GM19239 (cell line): ENCODE data around the gene H19.

Experiments
- DNase-seq: peaks from one replicate; pipeline ENCODE4 v3.0.0; 2011; ENCODE audit warnings: low spot score; ENCODE audit not compliant: insufficient read length
- FAIRE-seq: peaks from 2 replicates; lab custom pipeline; 2011; peaks lifted over from hg19 to GRCh38; lab: Jason Lieb, UNC

Gene H19

DNA sequence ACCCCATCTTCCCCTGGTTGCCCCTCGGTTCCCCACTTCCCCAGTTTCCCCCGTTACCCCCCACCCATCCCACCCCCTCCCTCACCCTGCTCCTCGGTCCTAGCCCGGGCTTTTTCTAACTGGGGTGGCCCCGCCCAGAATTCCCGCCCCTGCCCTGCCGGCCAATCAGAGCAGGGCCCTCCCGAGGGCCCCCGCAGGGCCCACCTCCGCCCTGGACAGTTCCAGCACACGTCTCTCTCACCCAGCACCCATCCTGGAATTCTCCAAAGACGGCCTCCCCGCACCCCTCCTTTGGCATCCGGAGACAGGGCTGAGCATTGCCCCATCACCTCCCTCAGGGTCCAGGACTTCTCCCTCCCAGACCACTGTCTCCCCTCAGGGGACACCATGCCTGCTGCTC lies at the start of gene H19:
H19 (minus strand) TSS at position 88 of the 400 bp plus-strand sequence.
- DNase-seq (no peak), FAIRE-seq (no peak)

DNA sequence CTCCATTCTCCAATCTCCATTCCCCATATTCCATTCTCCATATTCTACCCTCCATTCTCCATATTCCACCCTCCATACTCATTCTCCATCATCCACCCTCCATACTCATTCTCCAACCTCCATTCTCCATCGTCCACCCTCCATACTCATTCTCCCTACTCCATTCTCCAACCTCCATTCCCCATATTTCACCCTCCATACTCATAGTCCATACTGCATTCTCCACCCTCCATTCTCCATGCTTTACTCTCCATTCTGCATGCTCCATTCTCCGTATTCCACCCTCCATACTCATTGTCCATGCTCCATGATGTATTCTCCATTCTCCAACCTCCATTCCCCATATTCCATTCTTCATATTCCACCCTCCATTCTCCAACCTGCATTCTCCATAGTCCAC lies 44.3 kb upstream of the H19 start:
- FAIRE-seq = no peak
- no peak for DNase-seq

DNA sequence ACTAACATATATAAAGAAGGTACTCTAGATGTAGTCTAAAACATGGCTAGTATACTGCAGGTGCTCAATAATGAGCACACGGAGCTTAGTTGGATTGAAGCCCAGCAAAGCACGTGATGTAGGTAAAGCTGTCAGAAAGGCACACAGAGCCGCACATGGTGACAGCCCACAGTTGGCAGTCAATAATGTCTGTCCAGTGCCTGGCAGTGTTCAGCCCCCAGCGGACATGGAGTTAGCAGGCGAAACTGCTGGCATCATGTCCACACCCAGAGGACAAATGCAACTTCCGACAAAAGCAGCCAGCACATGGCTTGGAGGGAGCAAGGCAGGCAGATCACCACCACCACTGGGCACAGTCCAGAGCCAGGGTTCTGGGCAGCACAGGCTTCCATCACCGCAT lies 43.5 kb upstream of the H19 start:
- no peak for FAIRE-seq
- DNase-seq = no peak

DNA sequence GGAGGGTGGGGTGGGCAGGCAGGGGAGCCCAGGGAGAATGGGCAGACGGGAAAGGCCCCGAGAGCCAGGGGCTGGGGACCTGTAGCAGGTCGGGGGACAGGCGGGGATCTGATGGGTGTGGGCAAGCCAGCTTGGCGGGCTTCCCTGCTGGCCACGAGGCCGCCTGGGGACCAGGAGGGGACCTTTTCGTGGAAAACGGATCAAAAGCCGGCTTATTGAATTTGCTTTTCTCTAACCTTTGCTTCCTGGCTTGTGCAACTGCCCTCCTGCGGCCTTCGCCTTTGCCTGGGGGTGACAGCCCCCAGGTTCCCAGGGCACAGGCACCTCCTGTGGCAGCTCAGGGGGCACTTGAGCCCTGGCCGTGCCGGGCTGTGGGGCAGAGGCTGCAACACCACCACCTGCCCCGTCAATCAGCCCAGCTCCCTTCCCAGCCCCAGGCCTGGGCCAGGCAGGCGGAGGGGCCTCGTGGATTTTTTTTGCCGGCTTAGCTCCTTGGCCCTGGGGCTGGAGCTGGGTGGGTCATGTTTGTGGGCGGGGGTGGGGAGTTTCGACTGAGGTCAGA lies 41.6 kb upstream of the H19 start:
- FAIRE-seq (no peak), DNase-seq (no peak)

DNA sequence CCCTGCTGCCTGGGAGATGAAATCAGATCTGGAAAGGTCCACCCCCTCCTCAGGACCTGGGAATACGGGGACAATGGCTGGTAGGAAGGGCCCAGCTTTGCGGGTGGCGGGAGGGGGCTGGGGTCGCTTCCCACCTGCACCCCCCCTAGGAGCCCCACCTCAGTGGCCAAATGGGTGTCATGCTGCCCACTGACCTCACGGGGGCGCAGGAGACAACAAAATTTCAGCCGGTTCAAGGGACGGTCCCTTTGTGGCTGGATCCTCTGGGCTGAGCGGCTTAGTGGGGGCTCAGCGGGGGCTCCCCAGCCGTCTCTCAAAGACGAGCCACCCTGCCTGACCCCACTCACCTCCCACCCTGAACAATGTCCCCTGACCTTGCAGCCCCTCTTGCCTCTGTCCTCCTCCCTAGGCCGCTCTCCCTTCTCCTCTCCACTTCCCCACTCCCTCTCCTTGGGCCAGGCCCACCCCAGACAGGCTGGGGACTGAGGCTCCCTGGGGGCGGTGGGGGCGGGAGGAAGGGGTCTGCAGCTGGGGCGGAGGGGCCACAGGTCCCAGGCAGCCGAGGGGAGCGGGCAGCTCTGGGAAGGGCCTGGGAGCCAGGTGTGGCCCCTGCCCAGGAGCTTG lies 39.3 kb upstream of the H19 start:
- FAIRE-seq = peak; percentile 75
- DNase-seq = no peak

DNA sequence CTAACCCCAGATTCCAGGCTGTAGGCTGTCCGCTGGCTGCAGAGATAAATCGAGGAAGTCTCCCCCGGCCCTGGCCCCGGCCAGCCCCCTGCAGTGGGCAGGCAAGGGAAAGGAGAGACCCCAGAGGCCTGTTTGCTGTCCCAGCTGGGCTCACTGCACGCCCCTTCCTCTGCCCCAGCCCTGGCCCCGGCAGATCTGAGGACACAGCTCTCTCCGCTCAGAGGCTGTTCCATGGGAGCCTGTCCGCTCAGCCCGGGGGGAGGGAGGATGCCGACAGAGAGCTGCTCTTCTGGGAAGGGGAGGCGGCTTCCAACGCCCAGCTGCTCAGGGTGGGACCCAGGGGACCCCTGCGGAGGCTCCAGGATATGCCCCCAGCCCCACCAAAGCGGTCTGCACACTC lies 37.7 kb upstream of the H19 start:
- no peak for DNase-seq
- no peak for FAIRE-seq

DNA sequence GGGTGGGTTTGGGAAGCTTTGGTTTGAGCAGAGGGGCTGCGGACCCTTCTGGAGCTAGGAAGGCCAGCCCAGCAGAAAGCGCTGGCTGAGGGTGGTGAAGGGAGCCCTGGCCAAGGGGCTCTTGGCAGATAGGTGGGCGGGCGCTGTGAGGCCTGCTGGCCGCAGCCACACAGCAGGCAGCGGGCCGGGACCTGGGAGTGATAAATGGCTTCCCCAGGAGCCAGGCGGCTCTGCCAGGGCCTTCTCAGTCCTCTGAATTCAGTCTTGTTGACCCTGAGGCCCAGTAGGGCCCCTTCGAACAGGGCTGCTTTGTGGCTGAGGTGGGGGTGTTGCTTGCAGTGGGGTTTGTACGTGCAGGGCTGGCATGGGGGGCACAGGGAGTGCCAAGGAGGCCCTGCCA lies 33.4 kb upstream of the H19 start:
- FAIRE-seq (no peak), DNase-seq (no peak)

DNA sequence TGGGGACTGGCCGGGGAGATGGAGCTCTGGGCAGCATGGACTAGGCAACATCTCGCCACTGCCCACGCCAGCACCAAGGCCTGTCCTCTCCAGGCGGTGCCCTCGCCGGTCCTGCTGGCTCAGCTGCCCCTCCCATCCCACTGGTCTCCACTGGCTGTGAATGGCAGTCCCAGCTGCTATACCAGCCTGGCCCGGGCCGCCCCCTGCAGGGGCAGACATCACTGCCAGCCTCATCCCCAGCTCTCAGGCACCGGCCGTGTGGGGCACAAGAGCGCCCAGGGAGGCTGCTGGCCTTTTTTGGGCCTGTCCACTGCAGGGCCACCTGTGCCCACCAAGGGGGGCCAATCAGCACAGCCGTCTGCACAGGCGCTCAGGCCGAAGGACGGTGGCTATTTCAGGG lies 30.1 kb upstream of the H19 start:
- FAIRE-seq (no peak), DNase-seq (no peak)

DNA sequence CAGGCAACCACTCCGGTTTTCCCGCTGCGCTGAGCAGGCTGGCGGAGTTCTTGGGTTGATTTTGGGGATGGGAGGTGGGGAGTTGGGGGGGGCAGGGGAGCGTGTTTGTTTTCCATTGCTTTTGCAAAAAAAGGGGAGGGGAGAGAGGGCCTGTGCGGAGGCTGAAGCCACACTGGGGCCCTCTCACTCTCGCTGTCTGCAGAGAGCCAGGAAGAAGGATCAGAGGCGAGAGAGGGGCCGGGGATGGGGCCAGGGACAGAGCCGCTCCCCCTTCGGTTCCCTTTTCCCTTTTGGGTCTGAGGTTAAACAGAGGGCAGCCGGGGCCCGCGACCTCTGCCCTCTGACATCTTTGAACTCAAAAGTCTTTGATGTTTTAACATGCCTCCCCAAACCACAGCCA lies 17.4 kb upstream of the H19 start:
- FAIRE-seq (no peak), DNase-seq (no peak)

DNA sequence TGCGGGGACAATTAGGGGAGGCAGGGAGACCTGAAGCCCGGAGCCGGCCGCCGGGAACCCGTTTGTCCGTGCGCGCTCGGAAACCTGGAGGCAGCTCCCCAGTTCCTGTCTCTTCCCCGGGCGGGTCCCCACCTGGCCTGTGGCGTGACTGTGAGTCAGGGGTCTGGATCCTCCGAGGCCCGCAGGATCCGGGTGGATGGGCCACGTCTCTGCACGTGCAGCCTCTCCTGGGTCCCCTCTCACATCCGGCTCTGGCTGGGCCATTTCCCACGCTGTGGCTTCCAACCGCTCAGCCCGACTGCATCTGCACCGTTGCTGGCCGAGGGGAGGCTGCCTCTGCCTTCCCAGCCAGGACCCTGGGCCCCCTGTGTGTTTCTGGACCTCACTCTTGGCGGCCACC lies 14.8 kb upstream of the H19 start:
- FAIRE-seq (no peak), DNase-seq (no peak)

DNA sequence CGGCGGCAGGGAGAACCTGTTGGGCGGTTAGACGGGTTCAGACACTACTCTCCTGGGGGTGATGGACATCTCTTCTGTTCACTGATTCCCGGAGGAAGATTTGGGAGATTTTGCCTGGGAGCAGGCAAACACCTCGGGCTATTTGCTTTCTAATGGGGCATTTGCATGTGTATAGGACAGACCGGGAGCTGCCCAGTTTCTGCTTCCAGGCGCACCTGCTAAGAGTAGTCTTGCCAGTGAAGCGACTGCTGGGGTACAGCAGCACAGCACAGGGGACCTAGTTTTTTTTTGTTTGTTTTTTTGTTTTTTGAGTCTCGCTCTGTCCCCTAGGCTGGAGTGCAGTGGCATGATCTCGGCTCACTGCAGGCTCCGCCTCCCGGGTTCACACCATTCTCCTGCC lies 6.8 kb upstream of the H19 start:
- no peak for DNase-seq
- no peak for FAIRE-seq

DNA sequence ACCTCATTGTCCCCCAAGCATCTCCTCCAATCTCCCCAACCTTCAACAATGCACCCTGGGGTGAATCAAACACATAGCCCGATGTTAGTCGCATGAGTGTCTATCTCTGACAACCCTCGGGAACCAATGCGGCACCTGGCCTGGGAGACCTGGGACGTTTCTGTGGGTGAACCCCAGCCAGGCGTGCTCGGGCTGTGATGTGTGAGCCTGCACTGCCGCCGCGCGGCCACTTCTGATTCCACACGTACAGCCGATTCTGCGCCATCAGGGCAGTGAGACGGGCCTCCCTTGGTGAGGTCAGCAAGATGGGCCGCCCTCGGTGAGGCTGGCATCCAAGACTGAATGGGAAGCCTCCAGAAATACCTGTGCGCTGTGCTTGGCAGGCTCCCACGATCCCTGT lies 5.2 kb upstream of the H19 start:
- FAIRE-seq = no peak
- no peak for DNase-seq

DNA sequence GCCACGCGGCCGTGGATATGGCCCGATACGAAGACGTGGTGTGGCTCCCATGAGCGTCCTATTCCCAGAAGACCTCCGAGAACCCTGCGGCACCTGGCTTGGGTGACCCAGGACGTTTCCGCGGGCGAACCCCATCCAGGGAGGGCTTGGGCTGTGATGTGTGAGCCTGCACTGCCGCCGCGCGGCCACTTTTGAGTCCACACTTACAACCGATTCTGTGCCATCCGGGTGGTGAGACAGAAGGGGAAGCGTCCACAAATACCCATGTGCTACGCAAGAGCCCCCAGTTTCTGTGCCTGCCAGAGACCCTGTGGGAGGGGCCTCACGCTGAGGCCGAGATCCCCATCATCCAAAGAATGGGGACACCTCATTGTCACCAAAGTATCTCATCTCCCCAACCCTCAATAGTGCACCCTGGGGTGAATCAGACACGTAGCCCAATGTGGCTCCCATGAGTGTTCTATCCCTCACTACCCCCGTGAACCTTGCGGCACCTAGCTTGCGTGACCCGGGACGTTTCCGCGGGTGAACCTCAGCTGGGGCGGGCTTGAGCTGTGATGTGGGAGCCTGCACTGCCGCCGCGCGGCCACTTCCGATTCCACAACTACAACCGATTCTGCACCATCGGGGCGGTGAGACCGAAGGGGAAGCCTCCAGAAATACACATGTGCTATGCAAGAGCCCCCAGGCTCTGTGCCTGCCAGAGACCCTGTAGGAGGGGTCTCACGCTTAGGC lies 4.6 kb upstream of the H19 start:
- DNase-seq (no peak), FAIRE-seq (no peak)

DNA sequence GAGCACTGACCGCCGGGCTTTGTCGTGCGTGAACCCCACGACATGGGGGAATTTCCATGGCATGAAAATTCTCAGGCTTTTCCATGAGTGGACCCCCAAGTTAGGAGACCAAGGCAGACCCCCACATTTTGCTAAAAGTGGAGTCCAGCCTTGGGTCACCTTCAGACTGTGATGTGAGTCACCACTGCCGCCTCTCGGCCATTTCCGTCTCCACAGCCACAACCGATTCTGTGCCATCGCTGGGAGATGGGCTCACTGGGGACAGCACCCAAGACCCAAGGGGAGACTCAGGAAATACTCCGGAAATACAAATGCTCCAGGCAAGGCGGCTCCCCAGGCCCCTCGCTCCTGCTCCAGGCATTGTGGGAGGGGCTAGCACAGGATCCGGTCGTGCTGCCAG lies 1.2 kb upstream of the H19 start:
- DNase-seq (no peak), FAIRE-seq (no peak)

DNA sequence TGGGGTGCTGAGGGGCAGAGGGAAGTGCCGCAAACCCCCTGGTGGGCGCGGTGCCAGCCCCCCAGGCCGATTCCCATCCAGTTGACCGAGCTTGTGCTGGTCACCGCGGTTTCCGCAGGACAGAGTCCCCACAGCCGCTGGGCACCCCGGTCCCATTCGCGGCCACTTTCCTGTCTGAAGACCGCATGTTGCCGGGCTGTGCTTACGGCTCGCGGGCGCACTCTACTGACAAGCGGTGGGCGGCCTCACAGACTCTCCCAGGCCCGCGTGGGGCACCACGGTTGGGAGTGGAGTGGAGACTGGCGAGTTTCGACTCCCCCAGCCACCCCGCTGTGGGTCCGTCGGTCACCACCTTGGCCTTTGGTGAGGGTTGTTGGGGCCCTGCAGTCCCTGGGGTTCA lies 648 bp upstream of the H19 start:
- DNase-seq (no peak), FAIRE-seq (no peak)

DNA sequence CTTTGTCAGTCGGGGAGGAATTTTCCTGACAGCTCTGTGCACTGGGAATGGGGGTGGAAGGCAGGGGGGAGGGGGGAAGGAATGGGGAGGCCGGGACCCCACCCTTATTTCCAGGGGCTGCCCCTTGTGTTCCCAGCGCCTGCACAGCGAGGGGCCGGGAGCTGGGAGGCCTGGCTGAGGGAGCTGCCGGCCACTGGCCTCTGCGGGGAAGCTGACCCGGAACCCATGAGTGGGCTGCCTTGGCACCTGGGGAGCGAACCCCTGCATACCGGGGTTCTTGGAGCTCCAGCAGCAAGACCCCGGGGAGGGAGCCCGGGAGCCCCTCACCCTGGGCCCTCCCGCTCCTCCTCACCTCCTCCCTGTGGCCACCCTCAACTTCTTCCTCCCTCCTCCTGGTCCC lies 3.5 kb downstream of the H19 start:
- no peak for DNase-seq
- FAIRE-seq = no peak

DNA sequence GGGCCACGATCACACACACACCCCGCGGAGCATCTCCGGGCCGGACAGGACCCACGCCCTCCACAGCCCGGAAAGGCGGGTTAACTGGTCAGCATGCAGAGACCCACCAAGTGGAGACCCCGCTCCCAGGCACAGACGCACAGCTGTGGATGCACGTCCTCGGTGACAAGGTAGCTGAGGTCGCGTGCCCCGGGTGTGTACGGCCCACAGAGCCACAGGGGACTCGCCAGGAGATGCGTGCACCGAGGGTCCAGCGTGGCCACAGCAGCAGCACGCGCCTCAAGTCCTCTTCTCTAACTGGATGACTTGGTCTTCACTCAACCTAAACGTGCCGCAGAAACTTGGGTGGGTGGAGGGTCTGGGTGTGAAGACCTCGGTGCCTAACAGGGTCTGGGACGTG lies 5.5 kb downstream of the H19 start:
- DNase-seq (no peak), FAIRE-seq (no peak)

DNA sequence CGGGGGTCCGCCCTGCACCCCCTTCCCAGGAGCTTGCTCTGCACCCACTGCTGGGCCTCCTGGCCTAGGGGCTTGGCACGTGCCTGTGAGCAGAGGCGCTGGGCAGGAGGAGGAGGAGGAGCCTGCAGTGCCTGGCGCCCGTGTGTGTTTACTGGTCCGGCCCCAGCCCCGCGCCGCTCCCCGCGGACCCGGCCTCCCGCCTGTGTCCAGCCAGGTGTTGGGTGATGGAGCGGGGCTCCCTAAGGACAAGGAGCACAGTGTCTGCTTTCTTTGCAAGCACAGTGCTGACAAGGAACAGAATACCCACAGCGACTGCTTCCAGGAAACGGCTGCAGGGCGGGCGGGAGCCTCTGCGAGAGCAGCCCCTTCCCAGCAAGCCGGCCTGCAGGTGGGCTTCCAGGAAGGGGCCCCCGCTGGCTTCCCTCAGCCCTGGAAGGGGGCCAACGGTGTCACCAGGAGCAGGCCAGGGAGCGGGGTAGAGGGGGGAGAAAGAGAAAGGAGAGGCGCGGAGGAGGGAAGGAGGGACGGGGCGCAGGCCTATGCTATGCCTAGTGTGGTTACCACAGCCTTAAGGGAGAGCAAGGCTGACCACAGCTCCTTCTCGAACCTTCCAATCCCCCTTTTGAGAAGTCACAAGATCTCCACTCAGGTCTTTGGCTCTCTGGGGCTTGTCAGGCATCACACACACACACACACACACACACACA lies 6.6 kb downstream of the H19 start:
- DNase-seq = no peak
- no peak for FAIRE-seq

DNA sequence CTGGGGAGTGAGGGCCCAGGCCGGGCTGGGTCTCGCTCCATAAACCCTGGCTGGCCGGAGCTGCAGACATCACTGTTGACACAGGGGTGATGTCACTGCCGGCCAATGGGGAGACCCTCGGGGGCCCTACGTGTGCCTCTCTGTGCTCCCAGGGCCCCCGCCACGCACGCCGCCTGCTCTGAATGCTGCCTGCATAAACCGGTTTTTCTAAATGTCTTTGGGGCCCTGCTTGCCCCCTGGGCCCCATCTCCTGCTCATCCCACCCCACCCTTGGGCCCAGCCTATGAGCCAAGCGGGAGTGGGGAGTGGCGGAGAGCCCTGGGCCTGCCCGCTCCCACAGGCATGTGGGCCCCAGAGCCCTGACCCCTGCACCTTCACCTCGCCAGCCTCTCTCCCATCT lies 7.7 kb downstream of the H19 start:
- DNase-seq = no peak
- FAIRE-seq = no peak

DNA sequence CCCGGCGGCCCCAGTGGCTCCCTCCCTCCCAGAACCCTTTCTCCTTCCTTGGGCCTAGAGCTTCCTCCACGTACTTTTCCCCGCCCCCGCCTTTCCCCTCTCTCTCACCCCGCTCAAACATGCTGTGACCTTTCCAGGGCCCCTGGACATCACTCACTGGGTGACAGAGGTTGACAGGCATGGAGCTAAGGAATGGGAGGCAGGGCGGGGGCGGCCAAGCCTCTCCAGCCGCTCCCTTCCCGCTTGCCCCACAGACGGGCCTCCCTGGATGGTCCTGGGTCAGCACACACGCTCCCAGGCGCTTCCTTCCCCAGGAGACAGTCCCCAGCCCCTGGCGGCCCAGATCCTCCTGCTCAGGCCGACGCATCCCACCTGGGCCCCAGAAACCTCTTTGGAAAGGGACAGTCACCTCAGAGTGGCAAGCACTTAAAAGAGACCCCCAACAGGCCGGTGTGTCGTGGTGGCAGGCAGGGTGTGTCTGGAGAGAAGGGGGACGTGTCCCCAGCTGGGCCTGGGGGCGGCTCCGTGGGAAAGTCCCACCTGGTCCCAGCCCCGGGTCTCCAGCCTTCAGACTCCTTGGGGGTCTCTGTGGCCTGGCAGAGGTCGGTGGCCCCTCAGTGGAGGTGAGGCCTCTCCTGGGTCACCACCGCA lies 8.8 kb downstream of the H19 start:
- DNase-seq (no peak), FAIRE-seq (no peak)

DNA sequence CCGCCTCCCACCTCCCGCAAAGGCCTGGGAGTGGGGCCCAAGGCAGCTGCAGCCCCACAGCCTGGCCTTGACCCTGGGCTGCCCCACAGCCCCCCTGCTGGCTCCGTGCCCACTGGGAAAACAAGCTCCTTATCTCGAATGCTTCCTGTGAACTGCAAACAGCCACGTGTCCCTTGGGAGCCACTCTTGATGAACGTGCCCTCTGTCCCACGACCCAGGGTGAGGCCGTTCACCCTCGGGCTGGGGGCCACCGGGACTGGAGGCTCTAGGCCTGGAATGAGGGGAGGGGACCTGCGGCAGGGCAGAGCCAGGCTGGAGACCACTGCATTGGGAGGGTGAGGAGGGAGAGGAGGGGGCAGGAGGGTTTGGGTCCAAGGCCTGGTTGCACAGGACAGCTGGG lies 9.5 kb downstream of the H19 start:
- DNase-seq (no peak), FAIRE-seq (no peak)
